GM21786 (cell line): ENCODE data around the gene TYRO3.

ENCODE experiments used
- ATAC-seq: cut with Tn5 transposase; IDR thresholded peaks from one replicate; pipeline ENCODE4 v1.9.1; 2021; ENCODE audit not compliant: unreplicated experiment

Gene TYRO3

GRCh38 chr15:41558400-41559238 lies at the start of gene TYRO3:
Gene TYRO3 (plus strand): TSS chr15:41559212. CDS start chr15:41559258, 46 bp downstream.
- no peak for ATAC-seq

GRCh38 chr15:41510728-41511127 lies 48.3 kb upstream of the TYRO3 start:
- no peak for ATAC-seq

GRCh38 chr15:41511331-41511898 lies 47.6 kb upstream of the TYRO3 start:
- no peak for ATAC-seq

- ATAC-seq = no peak
Measured at GRCh38 chr15:41511899-41512369, 47.1 kb upstream of the TYRO3 start.

GRCh38 chr15:41512512-41512939 lies 46.5 kb upstream of the TYRO3 start:
- ATAC-seq = no peak

GRCh38 chr15:41512940-41513505 lies 46.0 kb upstream of the TYRO3 start:
- ATAC-seq = no peak

- no peak for ATAC-seq
Measured at GRCh38 chr15:41513506-41514227, 45.3 kb upstream of the TYRO3 start, which contains the start of gene LTK. Gene LTK (minus strand): TSS chr15:41513827. CDS start chr15:41513709, 118 bp downstream.

GRCh38 chr15:41517895-41518449 lies 41.0 kb upstream of the TYRO3 start:
- no peak for ATAC-seq

GRCh38 chr15:41520636-41521035 lies 38.4 kb upstream of the TYRO3 start:
- ATAC-seq = no peak

GRCh38 chr15:41521614-41522013 lies 37.4 kb upstream of the TYRO3 start:
- no peak for ATAC-seq

- no peak for ATAC-seq
Measured at GRCh38 chr15:41523097-41523496, 35.9 kb upstream of the TYRO3 start.

- ATAC-seq = no peak
Measured at GRCh38 chr15:41530363-41530956, 28.6 kb upstream of the TYRO3 start.

- no peak for ATAC-seq
Measured at GRCh38 chr15:41535544-41535943, 23.5 kb upstream of the TYRO3 start.

GRCh38 chr15:41536866-41537265 lies 22.1 kb upstream of the TYRO3 start:
- ATAC-seq = no peak

GRCh38 chr15:41543521-41543870 lies 15.5 kb upstream of the TYRO3 start:
- no peak for ATAC-seq

- no peak for ATAC-seq
Measured at GRCh38 chr15:41544650-41545015, 14.4 kb upstream of the TYRO3 start.

GRCh38 chr15:41545218-41545617 lies 13.8 kb upstream of the TYRO3 start:
- no peak for ATAC-seq

GRCh38 chr15:41546851-41547786 lies 11.9 kb upstream of the TYRO3 start:
- no peak for ATAC-seq

GRCh38 chr15:41550066-41550775 lies 8.8 kb upstream of the TYRO3 start:
- no peak for ATAC-seq
